Osteoblast (primary cell): ENCODE measurements around the gene PRELP. TPM values are rescaled to one million over a fixed set of nuclear protein-coding genes. Genes with fewer than 3 reads are reported as not detected.
A peak's percentile ranks its signal among the peaks of the same experiment; 100 is the strongest.
"Not testable (repeated sequence)": the region's sequence is repeated elsewhere in the genome, so short reads cannot be mapped to it uniquely, and the experiment has no call there.

Experiments
- DNase-seq: peaks from one replicate; pipeline ENCODE4 v3.0.0; 2011; ENCODE audit warnings: low spot score, mixed read lengths; ENCODE audit not compliant: insufficient read length; ENCODE audit errors: missing footprints
- H2AFZ ChIP-seq: 2 replicates; pipeline ENCODE4 v1.6.0; 2011; ENCODE audit warnings: mild to moderate bottlenecking, low read length
- H3K27ac ChIP-seq: 2 replicates; pipeline ENCODE4 v1.5.1; 2011; ENCODE audit warnings: mild to moderate bottlenecking, low read depth, low read length, moderate library complexity
- H3K27me3 ChIP-seq: 2 replicates; pipeline ENCODE4 v1.6.0; 2012; ENCODE audit warnings: mild to moderate bottlenecking, control low read depth, inconsistent platforms, low read length, moderate library complexity; ENCODE audit not compliant: insufficient read depth
- H3K36me3 ChIP-seq: 2 replicates; pipeline ENCODE4 v1.5.1; 2011; ENCODE audit warnings: mild to moderate bottlenecking, low read length, control low read depth, moderate library complexity; ENCODE audit not compliant: insufficient read depth
- H3K4me1 ChIP-seq: 2 replicates; pipeline ENCODE4 v1.5.1; 2011; ENCODE audit warnings: mild to moderate bottlenecking, low read length, control low read depth, moderate library complexity; ENCODE audit not compliant: insufficient read depth
- H3K4me2 ChIP-seq: 2 replicates; pipeline ENCODE4 v1.6.0; 2011; ENCODE audit warnings: mild to moderate bottlenecking, low read length; ENCODE audit not compliant: insufficient read depth
- H3K4me3 ChIP-seq: fragments of 200-600 bp; sonication (generic); 3 replicates; pipeline ENCODE4 v1.5.1; 2012; ENCODE audit warnings: mild to moderate bottlenecking, low read length, inconsistent platforms; ENCODE audit not compliant: insufficient read depth
- H3K79me2 ChIP-seq: 2 replicates; pipeline ENCODE4 v1.6.0; 2012; ENCODE audit warnings: mild to moderate bottlenecking, low read length, control low read depth, inconsistent platforms; ENCODE audit not compliant: insufficient read depth
- H3K9me3 ChIP-seq: 2 replicates; pipeline ENCODE4 v1.5.1; 2011; ENCODE audit warnings: low read depth, low read length, control low read depth
- H4K20me1 ChIP-seq: 2 replicates; pipeline ENCODE4 v1.6.0; 2012; ENCODE audit warnings: mild to moderate bottlenecking, low read length, control low read depth; ENCODE audit not compliant: insufficient read depth
- total RNA-seq: library from RNA; depleted of rRNA; stranded (reverse); fragments of >200 nt; gene quantifications from 2 replicates; pipeline ENCODE4 v1.2.3, GENCODE V29; 2012
- TF ChIP-seq, protein P1 (sequence below): IDR thresholded peaks from 2 replicates; pipeline ENCODE4 v1.5.1; 2011; ENCODE audit warnings: mild to moderate bottlenecking, low read depth, low read length, moderate library complexity; ENCODE audit errors: extremely low read depth

Gene PRELP
- total RNA-seq, 1 donor: 0.36 TPM

DNA sequence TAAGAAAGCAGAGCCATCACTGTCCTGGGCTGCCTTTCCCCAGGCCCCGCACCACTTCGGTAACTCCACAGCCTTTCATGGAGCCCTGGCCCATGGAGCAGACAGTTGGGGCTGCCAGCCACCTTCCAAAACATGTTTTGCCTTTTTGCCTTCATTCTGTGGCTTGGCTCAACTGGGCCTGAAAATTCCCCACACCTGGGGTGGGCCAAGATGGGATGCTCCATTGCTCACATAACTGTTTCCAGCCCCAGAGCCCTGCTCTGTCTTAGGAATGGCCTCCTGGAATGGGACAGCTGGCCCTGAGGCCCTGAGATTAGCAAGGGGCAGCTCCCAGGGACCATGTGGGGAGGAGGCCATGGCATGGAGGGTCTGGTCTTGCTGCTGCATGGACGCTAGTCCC lies 10.9 kb upstream of the PRELP start:
- no peak overlapping the region for H3K27ac ChIP-seq
- H3K4me2 ChIP-seq: no peak overlapping the region
- TF ChIP-seq, protein P1, sequence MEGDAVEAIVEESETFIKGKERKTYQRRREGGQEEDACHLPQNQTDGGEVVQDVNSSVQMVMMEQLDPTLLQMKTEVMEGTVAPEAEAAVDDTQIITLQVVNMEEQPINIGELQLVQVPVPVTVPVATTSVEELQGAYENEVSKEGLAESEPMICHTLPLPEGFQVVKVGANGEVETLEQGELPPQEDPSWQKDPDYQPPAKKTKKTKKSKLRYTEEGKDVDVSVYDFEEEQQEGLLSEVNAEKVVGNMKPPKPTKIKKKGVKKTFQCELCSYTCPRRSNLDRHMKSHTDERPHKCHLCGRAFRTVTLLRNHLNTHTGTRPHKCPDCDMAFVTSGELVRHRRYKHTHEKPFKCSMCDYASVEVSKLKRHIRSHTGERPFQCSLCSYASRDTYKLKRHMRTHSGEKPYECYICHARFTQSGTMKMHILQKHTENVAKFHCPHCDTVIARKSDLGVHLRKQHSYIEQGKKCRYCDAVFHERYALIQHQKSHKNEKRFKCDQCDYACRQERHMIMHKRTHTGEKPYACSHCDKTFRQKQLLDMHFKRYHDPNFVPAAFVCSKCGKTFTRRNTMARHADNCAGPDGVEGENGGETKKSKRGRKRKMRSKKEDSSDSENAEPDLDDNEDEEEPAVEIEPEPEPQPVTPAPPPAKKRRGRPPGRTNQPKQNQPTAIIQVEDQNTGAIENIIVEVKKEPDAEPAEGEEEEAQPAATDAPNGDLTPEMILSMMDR: no peak
- DNase-seq: no peak
- no peaks in the 10 kb centered on the region for H4K20me1 ChIP-seq
- no peaks in the 10 kb centered on the region for H3K36me3 ChIP-seq
- no peak overlapping the region for H2AFZ ChIP-seq
- peaks cover 28% of the 10 kb centered on the region for H3K4me1 ChIP-seq
- H3K27me3 ChIP-seq: no peaks in the 10 kb centered on the region
- no peaks in the 10 kb centered on the region for H3K9me3 ChIP-seq
- no peaks in the 10 kb centered on the region for H3K79me2 ChIP-seq
- no peak overlapping the region for H3K4me3 ChIP-seq

DNA sequence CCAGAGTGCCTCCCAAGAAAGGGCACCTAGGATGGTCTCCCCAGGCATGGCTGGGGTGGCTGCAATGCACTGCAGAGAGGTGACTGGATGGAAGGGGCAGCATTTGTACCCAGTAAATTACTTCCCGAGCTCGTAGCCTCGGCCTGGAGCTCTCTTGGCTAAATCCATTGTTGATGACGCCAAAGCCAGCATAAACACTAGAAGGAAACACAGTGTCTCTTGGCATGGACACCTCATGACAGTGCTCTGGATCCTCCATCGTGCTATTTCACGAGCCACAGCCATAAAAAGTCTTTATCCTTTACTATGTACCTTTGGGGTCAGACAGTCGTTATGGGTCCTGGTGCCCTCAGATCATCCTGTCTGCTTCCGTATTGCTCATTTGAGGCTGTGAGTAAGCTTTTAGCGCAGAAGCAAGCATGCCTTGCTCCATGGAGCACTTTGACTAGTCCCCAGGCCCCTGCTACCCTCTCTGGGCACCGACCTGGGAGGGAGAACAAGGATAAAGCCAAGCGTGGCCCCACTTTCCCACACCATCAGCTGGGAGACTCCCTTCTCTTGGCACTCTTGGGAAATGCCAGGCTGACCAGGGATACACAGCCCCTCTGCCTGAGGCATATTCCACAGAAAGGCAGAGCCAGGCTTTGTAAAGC lies 10.3 kb upstream of the PRELP start:
- Histone ChIP-seq H3K27ac (no peak overlapping the region), H3K4me3 (no peak overlapping the region), H2AFZ (no peak overlapping the region), H3K36me3 (no peaks in the 10 kb centered on the region), H3K27me3 (no peaks in the 10 kb centered on the region), H3K9me3 (no peaks in the 10 kb centered on the region), H3K79me2 (no peaks in the 10 kb centered on the region), H4K20me1 (no peaks in the 10 kb centered on the region), H3K4me2 (no peak overlapping the region), H3K4me1 (peaks cover 28% of the 10 kb centered on the region)
- TF ChIP-seq, protein P1: no peak
- no peak for DNase-seq

DNA sequence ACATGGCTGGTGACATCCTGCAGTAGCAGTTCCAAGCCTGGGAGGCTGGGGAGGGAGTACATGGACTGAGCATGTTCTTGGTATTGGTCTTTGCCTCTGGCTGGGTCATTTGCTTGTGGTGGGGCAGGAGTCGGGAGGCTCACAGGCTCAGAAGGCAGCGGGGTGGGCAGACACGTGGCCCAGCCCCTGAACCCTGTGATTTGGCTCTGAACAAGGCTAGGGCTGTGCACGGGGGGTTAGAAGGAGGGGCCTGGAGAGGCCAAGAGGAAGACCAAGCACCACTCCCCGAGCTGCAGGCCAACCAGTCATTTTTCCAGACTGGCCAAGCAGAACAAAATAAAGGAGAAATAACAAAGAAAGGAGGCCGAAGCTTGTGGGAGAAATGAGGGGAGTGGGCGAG lies 9.7 kb upstream of the PRELP start:
- DNase-seq: no peak
- no peak overlapping the region for H3K4me2 ChIP-seq
- TF ChIP-seq, protein P1: no peak
- no peaks in the 10 kb centered on the region for H3K9me3 ChIP-seq
- no peaks in the 10 kb centered on the region for H3K27me3 ChIP-seq
- H3K4me3 ChIP-seq: no peak overlapping the region
- H3K4me1 ChIP-seq: peaks cover 28% of the 10 kb centered on the region
- H3K79me2 ChIP-seq: no peaks in the 10 kb centered on the region
- H3K36me3 ChIP-seq: no peaks in the 10 kb centered on the region
- H3K27ac ChIP-seq: no peak overlapping the region
- H4K20me1 ChIP-seq: no peaks in the 10 kb centered on the region
- peak overlapping the region; percentile 39 for H2AFZ ChIP-seq

DNA sequence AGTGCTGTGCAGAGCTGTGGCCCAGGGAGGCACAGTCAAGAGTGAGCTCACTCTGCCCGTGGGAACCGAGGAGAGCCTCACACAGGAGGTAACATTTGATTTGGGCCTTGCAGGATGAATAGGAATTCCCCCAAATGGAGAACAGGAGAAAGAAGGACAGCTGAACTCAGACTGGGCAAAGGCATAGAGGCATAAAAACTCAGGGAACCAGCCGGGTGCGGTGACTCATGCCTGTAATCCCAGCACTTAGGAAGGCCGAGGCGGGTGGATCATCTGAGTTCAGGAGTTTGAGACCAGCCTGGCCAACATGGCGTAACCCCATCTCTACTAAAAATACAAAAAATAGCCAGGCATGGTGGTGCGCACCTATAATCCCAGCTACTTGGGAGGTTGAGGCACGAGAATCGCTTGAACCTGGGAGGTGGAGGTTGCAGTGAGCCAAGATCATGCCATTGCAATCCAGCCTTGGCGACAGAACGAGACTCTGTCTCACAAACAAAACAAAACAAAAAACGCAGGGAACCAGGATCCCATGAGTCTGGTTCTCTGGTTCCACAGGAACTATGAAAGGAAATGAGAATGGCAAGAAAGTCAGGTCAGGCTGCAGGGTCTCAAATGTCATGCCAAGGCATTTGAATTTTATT lies 8.6 kb upstream of the PRELP start:
- DNase-seq, H4K20me1 ChIP-seq, H3K4me3 ChIP-seq, H3K4me2 ChIP-seq, H3K9me3 ChIP-seq, H3K27me3 ChIP-seq, H3K36me3 ChIP-seq, H3K79me2 ChIP-seq, H2AFZ ChIP-seq, H3K27ac ChIP-seq: not testable (repeated sequence)
- H3K4me1 ChIP-seq: peaks cover 28% of the 10 kb centered on the region
